Measurements from ENCODE around the gene MCAM. TPM values are rescaled to one million over a fixed set of nuclear protein-coding genes. Genes with fewer than 3 reads are reported as not detected.

Gene MCAM
- total RNA-seq, 2 experiments from 2014 or later, result 0.69 to 1.3 TPM

- peak; percentile 79 for DNase-seq (ENCODE audit: low spot score)
- Histone ChIP-seq H3K9me2 (ENCODE audit: insufficient read depth, low read length) (no peaks in the 10 kb centered on the region), H2AFZ (ENCODE audit: low read length) (no peak overlapping the region), H3K4me2 (ENCODE audit: low read length) (peak overlapping the region; percentile 50), H3K4me1 (ENCODE audit: insufficient read depth, low read length, poor library complexity, severe bottlenecking) (peaks cover 48% of the 10 kb centered on the region), H4K20me1 (ENCODE audit: insufficient read depth, low read length) (no peaks in the 10 kb centered on the region), H3K79me2 (ENCODE audit: insufficient read depth, low read depth, low read length) (peaks cover 10% of the 10 kb centered on the region; the same call in 1 of the 2 replicates), H3K4me3 (ENCODE audit: low read depth, low read length, poor library complexity, severe bottlenecking) (peak overlapping the region; percentile 10), H3K36me3 (ENCODE audit: insufficient read depth, low read length) (peaks cover 6% of the 10 kb centered on the region; the same call in 1 of the 2 replicates), H3K27ac (ENCODE audit: low read depth, low read length, poor library complexity, severe bottlenecking) (no peak overlapping the region), H3K9me3 (ENCODE audit: low read length) (no peaks in the 10 kb centered on the region)
- no TSS peak for BruUV-seq (replicated peaks)
- intact Hi-C loops (cut with micrococcal nuclease; ENCODE audit: unreplicated experiment), result loop anchor here (1.0 to 5.0 kb wide), 2 partner anchors 36 to 134 kb away; no protein-coding TSS in a partner anchor
- no peak for TF ChIP-seq EZH2phosphoT487 (IDR thresholded peaks at IDR 0.05; ENCODE audit: borderline replicate concordance, low read depth, low read length)
- peak; percentile 95 for TF ChIP-seq CTCF (conservative IDR thresholded peaks at IDR 0.05; ENCODE audit: low read length)
- ChIA-PET POLR2A (interaction anchor here (0.5 to 1.8 kb wide), 9 partner anchors 20 to 277 kb away, joined by 3 to 7 read pairs (median 3); partner anchors contain the start of gene USP2), CTCF (ENCODE audit: unreplicated experiment) (interaction anchor here (0.5 to 2.0 kb wide), 13 partner anchors 12 to 335 kb away, joined by 3 to 16 read pairs (median 4); partner anchors contain the start of gene USP2)
These were observed 21.5 kb upstream of the MCAM start for GRCh38 chr11:119338318-119338890.

- Histone ChIP-seq H4K20me1 (ENCODE audit: insufficient read depth, low read length) (no peaks in the 10 kb centered on the region), H3K27ac (ENCODE audit: low read depth, low read length, poor library complexity, severe bottlenecking) (no peak overlapping the region), H3K4me2 (ENCODE audit: low read length) (peak overlapping the region; percentile 50), H2AFZ (ENCODE audit: low read length) (no peak overlapping the region), H3K79me2 (ENCODE audit: insufficient read depth, low read depth, low read length) (peaks cover 10% of the 10 kb centered on the region; the same call in 1 of the 2 replicates), H3K9me2 (ENCODE audit: insufficient read depth, low read length) (no peaks in the 10 kb centered on the region), H3K4me1 (ENCODE audit: insufficient read depth, low read length, poor library complexity, severe bottlenecking) (peaks cover 48% of the 10 kb centered on the region), H3K4me3 (ENCODE audit: low read depth, low read length, poor library complexity, severe bottlenecking) (peak overlapping the region; percentile 13), H3K36me3 (ENCODE audit: insufficient read depth, low read length) (peaks cover 6% of the 10 kb centered on the region; the same call in 1 of the 2 replicates), H3K9me3 (ENCODE audit: low read length) (no peaks in the 10 kb centered on the region)
- TF ChIP-seq EZH2phosphoT487 (IDR thresholded peaks at IDR 0.05; ENCODE audit: borderline replicate concordance, low read depth, low read length) (no peak), CTCF (conservative IDR thresholded peaks at IDR 0.05; ENCODE audit: low read length) (no peak)
- POLR2A ChIA-PET, result interaction anchor here (0.5 to 1.8 kb wide), 13 partner anchors 19 to 1964 kb away, joined by 3 to 7 read pairs (median 3); partner anchors contain the start of genes HINFP and USP2
- BruUV-seq (replicated peaks), result no TSS peak
- intact Hi-C loops (cut with micrococcal nuclease; ENCODE audit: unreplicated experiment), result loop anchor here (1.0 to 5.0 kb wide), 2 partner anchors 37 to 135 kb away; no protein-coding TSS in a partner anchor
- CTCF ChIA-PET (ENCODE audit: unreplicated experiment), result interaction anchor here (0.5 to 2.0 kb wide), 11 partner anchors 13 to 336 kb away, joined by 3 to 16 read pairs (median 4); partner anchors contain the start of gene USP2
- no peak for DNase-seq (ENCODE audit: low spot score)
These were observed 20.8 kb upstream of the MCAM start for GRCh38 chr11:119337581-119338317.

All from OCI-LY7 (cell line).